HG02885 (cell line): ENCODE measurements around the gene STAMBP.
"Not testable (repeated sequence)": the region's sequence is repeated elsewhere in the genome, so short reads cannot be mapped to it uniquely, and the experiment has no call there.

ENCODE experiments used
- ATAC-seq: cut with Tn5 transposase; IDR thresholded peaks from one replicate; pipeline ENCODE4 v1.9.1; 2021; ENCODE audit warnings: mild to moderate bottlenecking; ENCODE audit not compliant: unreplicated experiment, poor library complexity

STAMBP gene

GRCh38 chr2:73903949-73904613, 75.3 kb downstream of the STAMBP start:
- ATAC-seq = not testable (repeated sequence)

- ATAC-seq = no peak
Measured at GRCh38 chr2:73904952-73905351, 76.2 kb downstream of the STAMBP start.

GRCh38 chr2:73906847-73907505, 78.2 kb downstream of the STAMBP start:
- ATAC-seq = no peak

- peak; percentile 68 for ATAC-seq
Measured at GRCh38 chr2:73907840-73908452, 79.2 kb downstream of the STAMBP start.

- no peak for ATAC-seq
Measured at GRCh38 chr2:73908689-73909652, 80.2 kb downstream of the STAMBP start.

- no peak for ATAC-seq
Measured at GRCh38 chr2:73910873-73911547, 82.2 kb downstream of the STAMBP start.

GRCh38 chr2:73911548-73912208, 82.9 kb downstream of the STAMBP start:
- ATAC-seq = no peak

- ATAC-seq = no peak
Measured at GRCh38 chr2:73913414-73914054, 84.8 kb downstream of the STAMBP start.

- no peak for ATAC-seq
Measured at GRCh38 chr2:73914667-73915066, 85.9 kb downstream of the STAMBP start.

GRCh38 chr2:73915437-73915993, 86.8 kb downstream of the STAMBP start:
- ATAC-seq = no peak

- no peak for ATAC-seq
Measured at GRCh38 chr2:73916666-73917065, 87.9 kb downstream of the STAMBP start.

- ATAC-seq = no peak
Measured at GRCh38 chr2:73917296-73917695, 88.5 kb downstream of the STAMBP start.

- ATAC-seq = no peak
Measured at GRCh38 chr2:73917696-73918207, 89.0 kb downstream of the STAMBP start.

GRCh38 chr2:73918856-73919255, 90.1 kb downstream of the STAMBP start:
- ATAC-seq = no peak

- ATAC-seq = no peak
Measured at GRCh38 chr2:73919596-73920228, 91.0 kb downstream of the STAMBP start.

- ATAC-seq = no peak
Measured at GRCh38 chr2:73920577-73921545, 92.1 kb downstream of the STAMBP start.

- no peak for ATAC-seq
Measured at GRCh38 chr2:73921581-73921980, 92.8 kb downstream of the STAMBP start.
